RWPE1 (cell line): ENCODE measurements around the gene SLC8B1.
A peak's percentile ranks its signal among the peaks of the same experiment; 100 is the strongest.

Source experiments
- CTCF ChIA-PET: fragments of 350-600 bp; sonication (Branson Sonifier 250); formaldehyde crosslinking; extraction: SDS; loops from one replicate; lab custom pipeline; 2021; lab: Yijun Ruan, JAX
- POLR2A ChIA-PET: fragments of 400-600 bp; formaldehyde crosslinking; extraction: SDS; loops from one replicate; lab custom pipeline; 2020; ENCODE audit warnings: antibody characterized with exemption; ENCODE audit not compliant: low non-redundant PET; lab: Yijun Ruan, JAX
- DNase-seq: peaks from one replicate; pipeline ENCODE4 v3.0.0; 2012; ENCODE audit warnings: low spot score
- H3K27ac ChIP-seq: fragments of 450-650 bp; 2 replicates; pipeline ENCODE4 v1.5.1; 2017
- TF ChIP-seq, protein P1 (sequence below): fragments of 450-650 bp; conservative IDR thresholded peaks from 2 replicates; pipeline ENCODE4 v1.5.1; 2017; ENCODE audit warnings: low read depth, mild to moderate bottlenecking

Gene SLC8B1

DNA sequence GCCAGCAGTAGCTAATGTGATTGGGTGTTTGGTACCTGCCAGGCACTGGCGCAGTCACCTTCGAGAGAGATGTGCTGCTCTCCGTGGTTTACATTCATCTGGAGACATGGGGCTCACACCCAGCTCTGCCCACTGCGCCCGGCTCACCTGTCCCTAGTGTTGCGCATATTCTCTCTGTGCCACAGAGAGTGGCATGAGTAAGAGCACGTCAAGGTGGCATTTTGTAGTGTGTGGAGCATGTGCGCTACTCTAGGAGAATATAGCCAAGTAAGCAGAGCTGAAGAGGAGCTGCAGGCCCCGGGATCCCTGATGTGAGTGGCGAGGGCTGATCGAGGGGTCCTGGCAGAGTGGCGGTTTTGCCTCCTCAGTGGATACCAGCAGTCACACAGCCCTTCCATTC lies 66.8 kb downstream of the SLC8B1 start:
- no peak overlapping the region for H3K27ac ChIP-seq
- CTCF ChIA-PET, result no interaction called here
- POLR2A ChIA-PET, result no interaction called here
- TF ChIP-seq, protein P1, sequence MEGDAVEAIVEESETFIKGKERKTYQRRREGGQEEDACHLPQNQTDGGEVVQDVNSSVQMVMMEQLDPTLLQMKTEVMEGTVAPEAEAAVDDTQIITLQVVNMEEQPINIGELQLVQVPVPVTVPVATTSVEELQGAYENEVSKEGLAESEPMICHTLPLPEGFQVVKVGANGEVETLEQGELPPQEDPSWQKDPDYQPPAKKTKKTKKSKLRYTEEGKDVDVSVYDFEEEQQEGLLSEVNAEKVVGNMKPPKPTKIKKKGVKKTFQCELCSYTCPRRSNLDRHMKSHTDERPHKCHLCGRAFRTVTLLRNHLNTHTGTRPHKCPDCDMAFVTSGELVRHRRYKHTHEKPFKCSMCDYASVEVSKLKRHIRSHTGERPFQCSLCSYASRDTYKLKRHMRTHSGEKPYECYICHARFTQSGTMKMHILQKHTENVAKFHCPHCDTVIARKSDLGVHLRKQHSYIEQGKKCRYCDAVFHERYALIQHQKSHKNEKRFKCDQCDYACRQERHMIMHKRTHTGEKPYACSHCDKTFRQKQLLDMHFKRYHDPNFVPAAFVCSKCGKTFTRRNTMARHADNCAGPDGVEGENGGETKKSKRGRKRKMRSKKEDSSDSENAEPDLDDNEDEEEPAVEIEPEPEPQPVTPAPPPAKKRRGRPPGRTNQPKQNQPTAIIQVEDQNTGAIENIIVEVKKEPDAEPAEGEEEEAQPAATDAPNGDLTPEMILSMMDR, result no peak
- DNase-seq, result no peak

DNA sequence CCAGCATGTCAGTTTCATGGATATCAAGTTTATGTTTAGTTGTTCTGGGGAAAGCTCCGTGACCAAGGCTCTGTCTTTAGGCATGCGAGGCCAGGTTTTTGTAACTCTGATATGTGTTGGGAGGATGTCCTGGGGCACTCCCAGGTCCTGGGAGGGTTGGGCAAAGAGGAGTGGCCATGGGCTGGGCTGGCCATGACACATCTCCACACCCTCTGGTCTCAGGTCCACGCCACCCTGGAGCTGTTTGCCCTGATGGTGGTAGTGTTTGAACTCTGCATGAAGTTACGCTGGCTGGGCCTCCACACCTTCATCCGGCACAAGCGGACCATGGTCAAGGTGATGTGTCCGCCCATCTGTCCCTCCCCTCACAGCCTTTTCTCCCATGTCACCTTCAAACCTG lies 67.3 kb downstream of the SLC8B1 start:
- no peak for DNase-seq
- TF ChIP-seq, protein P1, result no peak
- POLR2A ChIA-PET, result no interaction called here
- no peak overlapping the region for H3K27ac ChIP-seq
- CTCF ChIA-PET, result no interaction called here

DNA sequence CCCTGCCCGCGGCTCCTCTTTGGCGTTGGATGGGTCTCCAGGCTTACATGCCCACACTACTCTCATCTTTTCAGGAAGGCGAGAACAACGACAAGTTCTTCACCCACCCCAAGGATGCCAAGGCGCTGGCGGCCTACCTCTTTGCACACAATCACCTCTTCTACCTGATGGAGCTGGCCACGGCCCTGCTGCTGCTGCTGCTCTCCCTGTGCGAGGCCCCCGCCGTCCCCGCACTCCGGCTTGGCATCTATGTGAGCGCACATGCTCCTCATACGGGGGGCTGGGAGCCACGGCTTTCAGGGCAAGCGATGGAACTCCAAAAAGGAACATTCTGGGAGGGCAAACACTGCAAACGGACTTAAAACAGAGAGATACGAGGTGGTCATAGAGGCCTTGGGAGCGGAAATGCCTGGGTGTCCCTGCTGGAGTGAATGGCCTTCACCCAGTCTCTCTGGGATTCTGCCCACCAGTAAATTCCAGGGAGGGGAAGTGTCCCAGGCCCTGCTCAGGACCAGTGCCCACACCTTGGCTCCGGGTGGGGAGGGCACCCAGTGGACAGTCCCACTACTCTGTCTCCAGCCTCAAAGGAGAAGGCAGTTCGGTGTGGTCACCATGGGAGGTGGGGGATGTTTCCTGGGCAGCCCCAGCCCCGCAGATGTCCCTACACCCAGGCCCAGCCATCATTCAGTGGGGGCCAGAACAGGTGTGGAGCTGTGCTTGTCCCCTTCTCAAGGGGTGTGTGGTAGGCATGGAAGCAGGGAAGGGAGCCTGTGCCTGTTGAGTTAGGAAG lies 68.6 kb downstream of the SLC8B1 start:
- no peak for DNase-seq
- ChIA-PET POLR2A (no interaction called here), CTCF (no interaction called here)
- peak overlapping the region; percentile 2; the same call in 1 of the 2 replicates for H3K27ac ChIP-seq
- TF ChIP-seq, protein P1, result no peak

DNA sequence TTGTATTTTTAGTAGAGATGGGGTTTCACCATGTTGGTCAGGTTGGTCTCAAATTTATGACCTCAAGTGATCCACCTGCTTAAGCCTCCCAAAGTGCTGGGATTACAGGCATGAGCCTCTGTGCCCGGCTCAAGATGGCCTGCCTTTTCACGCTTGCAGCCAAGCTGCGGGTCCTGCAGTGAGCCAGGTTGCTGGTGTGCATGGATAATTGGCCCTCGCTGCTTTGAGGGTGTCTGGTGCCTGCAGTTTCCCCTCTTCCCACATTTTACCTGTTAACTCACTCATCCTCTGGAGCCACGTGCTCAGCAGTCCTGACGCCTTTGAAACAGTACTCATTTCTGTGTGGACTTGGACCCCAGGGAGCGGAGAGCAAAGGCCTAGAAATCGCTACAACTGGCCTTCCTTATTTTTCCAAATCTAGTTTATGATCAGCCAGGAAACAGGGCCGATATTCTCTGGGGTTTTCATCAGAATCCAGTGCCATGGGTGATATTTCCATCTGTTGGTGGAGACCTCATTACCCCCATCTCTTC lies 71.4 kb downstream of the SLC8B1 start:
- TF ChIP-seq, protein P1, result no peak
- no peak overlapping the region for H3K27ac ChIP-seq
- CTCF ChIA-PET, result no interaction called here
- no peak for DNase-seq
- POLR2A ChIA-PET, result no interaction called here

DNA sequence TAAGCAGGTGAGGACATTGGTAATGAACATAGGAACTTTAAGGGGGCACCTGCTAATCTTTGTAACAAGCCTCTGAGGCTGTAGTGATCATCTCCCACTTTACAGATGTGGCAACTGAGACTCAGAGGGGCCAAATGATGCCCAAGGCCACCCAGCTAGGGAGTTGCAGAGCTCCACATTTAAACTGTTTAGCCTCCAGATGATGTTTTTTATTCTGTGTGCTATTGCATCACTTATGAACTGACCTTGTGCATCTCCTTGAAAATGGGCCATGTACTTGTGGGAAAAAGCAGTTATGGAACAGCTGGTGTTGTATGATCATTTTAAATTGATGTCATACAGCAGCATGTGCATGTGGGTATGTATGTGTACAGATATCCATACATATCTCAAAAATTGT lies 72.2 kb downstream of the SLC8B1 start:
- H3K27ac ChIP-seq, result no peak overlapping the region
- DNase-seq, result no peak
- ChIA-PET POLR2A (no interaction called here), CTCF (no interaction called here)
- TF ChIP-seq, protein P1, result no peak

DNA sequence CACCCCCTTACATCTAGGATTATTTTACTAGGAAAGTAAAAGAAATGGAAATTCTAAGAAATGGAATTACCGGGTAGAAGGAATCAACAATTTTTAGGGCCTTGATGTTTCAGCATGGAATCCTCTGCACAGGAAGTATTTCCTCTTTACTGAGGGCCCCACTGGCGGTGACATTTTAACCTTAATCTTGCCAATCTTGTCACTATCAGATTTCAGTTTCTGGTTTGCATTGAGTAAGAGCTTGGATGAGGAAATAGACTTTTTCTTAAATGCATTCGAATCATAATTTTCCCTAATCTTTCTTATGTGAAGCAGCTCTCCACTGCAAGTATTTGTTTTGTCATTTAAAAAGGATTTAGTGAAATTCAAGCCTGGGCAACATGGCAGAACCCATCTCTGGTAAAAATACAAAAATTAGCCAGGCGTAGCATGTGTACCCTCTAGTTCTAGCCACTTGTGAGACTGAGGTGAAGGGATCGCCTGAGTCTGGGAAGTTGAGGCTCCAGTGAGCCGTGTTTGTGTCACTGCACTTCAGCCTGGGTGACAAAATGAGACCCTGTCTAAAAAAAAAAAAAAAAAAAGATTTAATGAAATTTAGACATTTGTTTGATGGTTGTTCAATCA lies 73.0 kb downstream of the SLC8B1 start:
- no peak for DNase-seq
- TF ChIP-seq, protein P1, result no peak
- CTCF ChIA-PET, result no interaction called here
- POLR2A ChIA-PET, result no interaction called here
- no peak overlapping the region for H3K27ac ChIP-seq
